Activated CD4-positive, alpha-beta T cell treated with anti-CD3 and anti-CD28 coated beads, Interleukin-2, amount 10 ng/mL, durations not matched to agents 24 days and 14 days (primary cell): ENCODE measurements around the gene PCMTD2. TPM values are rescaled to one million over a fixed set of nuclear protein-coding genes. Genes with fewer than 3 reads are reported as not detected.
"Not testable (repeated sequence)": the region's sequence is repeated elsewhere in the genome, so short reads cannot be mapped to it uniquely, and the experiment has no call there.

Experiments
- DNase-seq: peaks from one replicate; pipeline ENCODE4 v3.0.0; 2022
- H3K27ac Mint-ChIP-seq: one replicate; pipeline ENCODE4 v1.8.0; 2022; ENCODE audit warnings: mild to moderate bottlenecking, mixed read lengths
- H3K27me3 Mint-ChIP-seq: one replicate; pipeline ENCODE4 v1.8.0; 2022; ENCODE audit warnings: mixed read lengths
- H3K36me3 Mint-ChIP-seq: one replicate; pipeline ENCODE4 v1.8.0; 2022; ENCODE audit warnings: low read depth, mild to moderate bottlenecking, mixed read lengths
- H3K4me1 Mint-ChIP-seq: one replicate; pipeline ENCODE4 v1.8.0; 2021; ENCODE audit warnings: mixed read lengths
- H3K4me3 Mint-ChIP-seq: one replicate; pipeline ENCODE4 v1.8.0; 2022; ENCODE audit warnings: mild to moderate bottlenecking, moderate library complexity, mixed read lengths
- H3K9me3 Mint-ChIP-seq: one replicate; pipeline ENCODE4 v1.8.0; 2021; ENCODE audit warnings: mixed read lengths
- intact Hi-C: fragments of 100-400 bp; cut with micrococcal nuclease; formaldehyde crosslinking; loops from one replicate; pipeline ENCODE4 v1.15.1; 2023
- total RNA-seq: library from RNA; stranded (reverse); gene quantifications from 2 replicates; pipeline ENCODE4 v1.2.3, GENCODE V29; 2022

The PCMTD2 gene
- total RNA-seq, 1 donor from 2014 or later: 34.6 TPM

DNA sequence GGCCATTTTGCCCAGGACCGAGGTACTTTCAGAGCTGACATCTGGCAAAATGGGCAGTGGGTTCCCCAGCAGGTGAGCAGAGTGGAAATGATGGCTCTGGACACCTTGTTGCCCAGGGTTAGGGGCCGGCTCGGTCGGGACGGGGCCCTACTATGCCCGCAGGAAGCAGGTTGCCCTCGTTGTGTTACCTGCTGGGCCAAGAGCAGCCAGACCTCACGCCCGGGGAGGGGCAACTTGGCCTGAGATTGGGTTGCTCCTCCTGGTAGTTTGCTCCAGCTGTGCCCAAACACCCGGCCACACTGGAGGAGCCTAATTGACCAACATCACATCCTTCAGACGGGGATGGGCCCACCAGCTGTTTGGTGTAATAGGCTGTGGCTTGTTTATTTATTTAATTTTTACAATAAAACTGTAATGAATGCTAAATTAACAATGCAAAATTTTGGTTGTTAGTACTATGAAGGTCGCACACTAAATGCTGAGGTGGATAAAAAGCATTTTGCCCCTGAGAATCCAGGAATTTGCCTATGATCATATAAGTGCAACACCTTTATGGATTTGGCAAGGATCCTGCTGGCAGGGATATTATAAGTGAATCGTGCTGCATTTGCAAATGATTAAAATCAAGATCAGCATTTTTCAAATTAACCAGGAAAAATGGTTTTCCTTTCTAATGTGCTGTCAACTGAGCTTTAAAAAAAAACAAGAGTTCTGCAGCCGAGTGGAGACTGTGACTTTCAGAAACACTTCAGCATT is 26.6 kb upstream of the PCMTD2 start:
- H3K27ac Mint-ChIP-seq: no peak overlapping the region
- intact Hi-C loops: no loop called here
- no peaks in the 10 kb centered on the region for H3K36me3 Mint-ChIP-seq
- peaks cover 3% of the 10 kb centered on the region for H3K27me3 Mint-ChIP-seq
- H3K9me3 Mint-ChIP-seq: no peaks in the 10 kb centered on the region
- DNase-seq: no peak
- H3K4me3 Mint-ChIP-seq: no peak overlapping the region
- H3K4me1 Mint-ChIP-seq: no peaks in the 10 kb centered on the region

DNA sequence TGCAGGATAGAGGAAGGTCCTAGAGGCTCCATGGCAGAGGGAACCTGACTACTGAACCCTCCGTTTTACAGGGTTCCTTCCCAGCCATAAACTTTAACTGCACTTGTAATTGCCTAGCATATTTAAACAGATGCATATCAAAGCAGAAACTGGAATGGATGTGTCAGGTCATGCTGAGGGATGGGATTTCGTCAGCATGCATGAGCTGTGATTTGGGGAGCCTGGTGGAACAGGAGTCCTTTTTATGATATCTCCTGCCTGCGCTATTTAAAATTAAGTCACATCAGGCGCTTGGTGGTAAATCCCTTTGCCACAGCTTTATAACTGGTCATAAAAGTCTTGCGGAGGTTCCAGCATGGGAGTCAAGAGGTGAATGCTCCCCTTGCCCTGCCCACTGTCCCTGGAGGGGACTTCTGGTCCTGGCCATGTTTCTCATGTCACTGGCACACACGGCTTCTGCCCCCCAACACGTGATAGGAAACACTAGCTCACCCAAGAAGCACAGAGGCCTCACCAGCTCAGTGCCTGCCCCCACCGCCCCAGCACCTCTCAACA is 26.0 kb upstream of the PCMTD2 start:
- H3K27ac Mint-ChIP-seq: no peak overlapping the region
- H3K27me3 Mint-ChIP-seq: peaks cover 3% of the 10 kb centered on the region
- no peaks in the 10 kb centered on the region for H3K4me1 Mint-ChIP-seq
- H3K36me3 Mint-ChIP-seq: no peaks in the 10 kb centered on the region
- intact Hi-C loops: no loop called here
- H3K9me3 Mint-ChIP-seq: no peaks in the 10 kb centered on the region
- H3K4me3 Mint-ChIP-seq: no peak overlapping the region
- DNase-seq: no peak

DNA sequence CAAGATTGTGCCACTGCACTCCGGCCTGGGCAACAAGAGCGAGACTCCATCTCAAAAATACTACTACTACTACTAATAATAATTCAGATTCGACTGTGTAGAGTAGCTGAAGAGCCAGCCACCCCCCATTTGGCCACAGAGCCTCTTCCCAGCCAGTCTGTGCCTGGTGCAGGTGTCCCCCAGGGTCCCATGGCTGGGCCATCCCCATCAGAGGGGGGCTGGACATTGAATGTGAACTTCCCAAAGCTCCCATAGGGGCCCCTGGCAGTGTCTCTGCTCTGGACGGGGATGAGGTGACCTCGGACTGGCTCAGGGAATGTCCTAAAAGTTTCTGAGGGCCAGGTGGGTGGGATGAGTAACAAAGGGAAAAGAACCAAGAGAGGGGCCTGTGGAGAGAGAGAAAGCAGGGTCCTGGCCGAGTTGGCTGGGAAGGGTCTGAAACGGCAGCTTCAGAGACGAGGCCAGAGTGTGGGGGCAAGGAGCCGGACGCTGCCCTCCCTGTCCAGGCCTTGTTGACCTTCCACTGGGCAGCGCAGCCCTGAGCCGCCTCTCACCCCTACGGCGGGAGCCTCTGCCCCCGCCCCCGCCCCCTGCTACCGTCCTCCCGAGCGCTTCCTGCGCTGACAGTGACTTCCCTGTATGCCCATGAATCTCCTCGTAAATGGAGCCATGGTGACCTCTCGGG is 24.9 kb upstream of the PCMTD2 start:
- no peaks in the 10 kb centered on the region for H3K36me3 Mint-ChIP-seq
- H3K9me3 Mint-ChIP-seq: no peaks in the 10 kb centered on the region
- no peak overlapping the region for H3K27ac Mint-ChIP-seq
- no peaks in the 10 kb centered on the region for H3K4me1 Mint-ChIP-seq
- intact Hi-C loops: no loop called here
- no peak overlapping the region for H3K4me3 Mint-ChIP-seq
- H3K27me3 Mint-ChIP-seq: peaks cover 3% of the 10 kb centered on the region
- DNase-seq: no peak

DNA sequence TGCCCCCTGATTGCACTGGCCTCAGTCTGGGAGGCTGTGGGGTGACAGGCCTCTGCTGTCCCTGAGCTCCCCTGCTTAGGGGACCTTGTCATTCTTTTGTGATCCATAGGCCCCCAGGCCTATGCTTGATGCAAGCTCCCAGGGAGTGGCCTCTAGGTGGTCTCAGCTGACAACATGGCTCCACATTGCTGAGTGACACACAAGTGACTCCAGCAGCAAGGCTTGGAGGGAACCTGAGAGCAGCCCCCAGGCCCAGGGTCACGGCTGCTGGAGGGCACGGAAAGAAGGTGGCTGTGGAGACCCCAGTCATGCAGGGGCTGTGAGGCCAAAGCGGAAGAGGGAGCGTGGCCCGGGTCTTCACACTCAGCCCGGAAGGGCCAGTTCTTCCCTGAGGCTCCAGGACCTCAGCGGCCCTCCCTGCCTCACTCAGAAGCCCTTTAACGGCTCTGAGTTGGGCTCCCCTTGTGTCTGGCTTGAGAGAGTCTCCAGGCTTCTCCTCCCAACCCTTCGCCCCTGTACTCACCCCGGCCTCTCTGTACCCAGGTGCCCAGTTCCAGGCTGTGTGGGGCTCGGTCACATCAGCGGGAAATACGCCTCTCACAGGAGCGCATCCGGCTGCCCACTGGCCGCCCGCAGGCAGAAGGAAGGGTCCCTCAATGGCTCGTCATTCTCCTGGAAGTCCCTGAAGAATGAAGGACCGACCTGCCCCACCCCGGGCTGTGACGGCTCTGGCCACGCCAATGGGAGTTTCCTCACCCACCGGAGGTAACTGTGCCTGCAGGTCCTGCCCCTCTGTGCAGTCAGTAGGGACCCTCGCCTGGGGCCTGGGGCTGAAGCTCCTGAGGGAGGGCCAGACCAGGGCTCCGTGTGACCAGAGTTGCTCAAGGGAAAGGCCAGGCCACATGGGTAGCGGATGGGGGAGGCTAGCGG is 23.7 kb upstream of the PCMTD2 start:
- Mint-ChIP-seq H3K27me3 (peaks cover 3% of the 10 kb centered on the region), H3K4me3 (no peak overlapping the region), H3K9me3 (no peaks in the 10 kb centered on the region), H3K4me1 (no peaks in the 10 kb centered on the region), H3K36me3 (no peaks in the 10 kb centered on the region), H3K27ac (no peak overlapping the region)
- intact Hi-C loops: no loop called here
- DNase-seq: no peak

DNA sequence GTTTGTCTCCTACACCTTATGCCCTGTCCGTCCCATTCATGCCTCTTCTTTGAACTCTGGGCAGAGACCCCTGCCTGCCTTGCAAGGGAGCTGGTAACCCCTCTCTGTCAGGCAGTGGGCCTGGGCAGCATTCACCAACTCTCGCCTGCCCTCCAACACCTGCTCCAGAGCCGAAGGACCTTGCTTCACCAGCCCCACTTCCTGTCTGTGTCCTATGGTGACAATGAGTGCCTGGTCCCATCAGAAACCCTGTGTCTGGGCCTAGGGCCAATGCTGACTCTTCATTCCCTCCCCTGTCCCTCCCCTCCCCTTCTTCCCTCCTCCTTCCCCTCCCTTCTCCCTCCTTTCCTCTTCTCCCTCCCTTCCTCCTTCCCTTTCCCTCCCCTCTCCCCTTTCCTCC is 22.8 kb upstream of the PCMTD2 start:
- Mint-ChIP-seq H3K9me3 (no peaks in the 10 kb centered on the region), H3K27me3 (peaks cover 3% of the 10 kb centered on the region), H3K27ac (no peak overlapping the region), H3K4me1 (no peaks in the 10 kb centered on the region), H3K4me3 (no peak overlapping the region), H3K36me3 (no peaks in the 10 kb centered on the region)
- DNase-seq: no peak
- intact Hi-C loops: no loop called here

DNA sequence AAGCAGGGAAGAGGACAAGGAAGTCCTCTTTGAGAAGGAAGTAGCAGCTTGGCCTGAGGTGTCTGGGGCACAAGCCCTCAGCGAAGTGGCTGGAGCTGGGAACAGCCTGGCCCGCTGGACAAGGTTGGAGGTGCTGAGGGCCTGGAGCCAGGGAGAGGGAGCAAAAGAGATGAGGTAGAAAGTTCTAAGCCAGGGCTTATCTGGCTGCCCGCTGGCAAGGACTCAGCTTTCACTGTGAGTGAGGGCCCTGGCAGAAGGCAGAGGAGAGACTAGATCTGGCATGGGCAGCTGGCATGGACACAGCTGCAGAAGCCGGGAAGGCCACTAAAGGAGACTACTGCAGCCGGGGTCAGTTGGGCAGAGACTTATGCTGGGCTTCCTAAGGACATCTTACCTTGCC is 21.8 kb upstream of the PCMTD2 start:
- DNase-seq: no peak
- Mint-ChIP-seq H3K27me3 (no peaks in the 10 kb centered on the region), H3K27ac (no peak overlapping the region), H3K9me3 (no peaks in the 10 kb centered on the region), H3K4me3 (no peak overlapping the region), H3K36me3 (no peaks in the 10 kb centered on the region), H3K4me1 (no peaks in the 10 kb centered on the region)
- intact Hi-C loops: no loop called here

DNA sequence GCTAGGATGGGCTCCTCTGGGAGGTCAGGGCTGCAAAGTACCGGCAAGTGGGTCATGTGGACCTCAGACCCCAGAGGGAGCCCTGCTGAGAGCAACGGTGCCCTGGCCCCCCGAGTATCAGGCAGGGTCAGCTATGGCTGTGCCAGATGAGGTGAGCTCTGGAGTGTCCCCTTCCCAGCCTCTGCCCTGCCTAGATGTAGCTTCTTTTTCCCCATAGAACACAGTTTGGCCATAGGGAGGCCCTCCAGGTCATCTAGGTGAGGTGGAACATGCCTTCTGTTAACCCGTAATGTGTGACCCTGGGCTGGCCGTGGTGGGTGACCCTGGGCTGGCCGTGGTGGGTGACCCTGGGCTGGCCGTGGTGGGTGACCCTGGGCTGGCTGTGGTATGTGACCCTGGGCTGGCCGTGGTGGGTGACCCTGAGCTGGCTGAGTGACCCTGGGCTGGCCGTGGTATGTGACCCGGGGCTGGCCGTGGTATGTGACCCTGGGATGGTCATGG is 21.2 kb upstream of the PCMTD2 start:
- Mint-ChIP-seq H3K9me3 (no peaks in the 10 kb centered on the region), H3K4me1 (no peaks in the 10 kb centered on the region), H3K4me3 (no peak overlapping the region), H3K27me3 (no peaks in the 10 kb centered on the region), H3K27ac (no peak overlapping the region), H3K36me3 (no peaks in the 10 kb centered on the region)
- intact Hi-C loops: no loop called here
- no peak for DNase-seq

DNA sequence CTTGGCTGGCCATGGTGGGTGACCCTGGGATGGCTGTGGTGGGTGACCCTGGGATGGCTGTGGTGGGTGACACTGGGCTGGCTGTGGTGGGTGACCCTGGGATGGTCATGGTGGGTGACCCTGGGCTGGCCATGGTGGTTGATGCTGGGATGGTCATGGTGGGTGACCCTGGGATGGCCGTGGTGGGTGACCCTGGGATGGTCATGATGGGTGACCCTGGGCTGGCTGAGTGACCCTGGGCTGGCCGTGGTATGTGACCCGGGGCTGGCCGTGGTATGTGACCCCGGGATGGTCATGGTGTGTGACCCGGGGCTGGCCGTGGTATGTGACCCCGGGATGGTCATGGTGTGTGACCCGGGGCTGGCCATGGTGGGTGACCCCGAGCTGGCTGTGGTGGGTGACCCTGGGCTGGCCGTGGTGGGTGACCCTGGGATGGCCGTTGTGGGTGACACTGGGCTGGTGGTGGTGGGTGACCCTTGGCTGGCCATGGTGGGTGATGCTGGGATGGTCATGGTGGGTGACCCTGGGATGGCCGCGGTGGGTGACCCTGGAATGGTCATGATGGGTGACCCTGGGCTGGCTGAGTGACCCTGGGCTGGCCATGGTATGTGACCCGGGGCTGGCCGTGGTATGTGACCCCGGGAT is 20.5 kb upstream of the PCMTD2 start:
- DNase-seq, H3K36me3 Mint-ChIP-seq, H3K27ac Mint-ChIP-seq, H3K4me3 Mint-ChIP-seq, H3K27me3 Mint-ChIP-seq, H3K4me1 Mint-ChIP-seq, intact Hi-C loops, H3K9me3 Mint-ChIP-seq: not testable (repeated sequence)

DNA sequence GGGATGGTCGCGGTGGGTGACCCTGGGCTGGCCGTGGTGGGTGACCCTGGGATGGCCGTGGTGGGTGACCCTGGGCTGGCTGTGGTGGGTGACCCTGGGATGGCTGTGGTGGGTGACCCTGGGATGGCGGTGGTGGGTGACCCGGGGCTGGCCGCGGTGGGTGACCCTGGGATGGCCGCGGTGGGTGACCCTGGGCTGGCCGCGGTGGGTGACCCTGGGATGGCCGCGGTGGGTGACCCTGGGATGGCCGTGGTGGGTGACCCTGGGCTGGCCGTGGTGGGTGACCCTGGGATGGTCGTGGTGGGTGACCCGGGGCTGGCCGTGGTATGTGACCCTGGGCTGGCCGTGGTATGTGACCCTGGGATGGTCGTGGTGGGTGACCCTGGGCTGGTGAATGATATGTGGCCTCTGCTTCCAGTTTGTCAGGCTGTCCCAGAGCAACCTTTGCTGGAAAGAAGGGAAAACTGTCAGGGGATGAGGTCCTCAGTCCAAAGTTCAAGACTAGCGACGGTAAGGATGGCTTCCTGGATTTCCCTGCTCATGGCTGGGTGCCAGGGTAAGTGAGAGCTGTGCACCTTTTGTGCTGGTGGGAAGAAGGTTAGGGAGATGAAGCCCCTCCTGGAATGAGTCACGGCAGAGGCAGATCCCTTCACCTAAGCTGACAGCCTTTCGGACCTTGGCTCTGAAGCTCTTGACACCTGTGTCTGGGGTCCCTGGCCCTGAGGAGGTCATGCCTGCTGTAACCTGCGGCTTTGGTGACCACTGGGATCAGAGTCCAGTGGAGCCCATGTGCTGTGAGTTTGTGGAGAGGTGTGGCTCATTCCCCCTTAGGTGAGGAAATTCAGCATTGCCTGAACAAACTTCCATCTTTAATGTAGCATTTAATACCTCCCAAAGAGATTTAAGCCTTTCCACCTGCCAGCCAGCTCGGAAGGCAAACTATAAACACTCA is 19.1 kb upstream of the PCMTD2 start:
- Mint-ChIP-seq H3K27ac (no peak overlapping the region), H3K36me3 (no peaks in the 10 kb centered on the region)

DNA sequence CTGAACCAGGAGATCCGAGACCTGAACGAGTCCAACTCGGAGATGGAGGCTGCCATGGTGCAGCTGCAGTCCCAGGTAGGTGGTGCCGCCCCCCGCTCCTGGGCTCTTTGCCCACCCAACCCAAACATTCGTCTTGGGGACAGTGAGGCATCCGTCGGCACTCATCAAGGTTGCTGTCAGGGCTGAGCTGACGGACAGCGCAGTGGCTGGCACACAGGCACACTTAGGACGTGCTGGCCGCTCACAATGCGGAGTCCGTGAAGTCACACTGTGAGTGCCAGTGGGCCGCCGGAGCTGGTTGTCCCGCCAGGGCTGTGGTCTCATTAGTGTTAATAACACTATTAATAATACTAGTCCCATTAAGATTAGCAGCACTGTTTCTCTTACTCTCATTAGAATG is 18.2 kb upstream of the PCMTD2 start:
- Mint-ChIP-seq H3K27me3 (no peaks in the 10 kb centered on the region), H3K27ac (no peak overlapping the region), H3K36me3 (no peaks in the 10 kb centered on the region), H3K4me1 (no peaks in the 10 kb centered on the region), H3K9me3 (no peaks in the 10 kb centered on the region), H3K4me3 (no peak overlapping the region)
- intact Hi-C loops: no loop called here
- DNase-seq: no peak

More for the DNA sequence above, 19.1 kb upstream of the PCMTD2 start:
- DNase-seq: no peak
- H3K9me3 Mint-ChIP-seq: no peaks in the 10 kb centered on the region
- H3K4me3 Mint-ChIP-seq: no peak overlapping the region
- intact Hi-C loops: no loop called here
- no peaks in the 10 kb centered on the region for H3K27me3 Mint-ChIP-seq
- H3K4me1 Mint-ChIP-seq: no peaks in the 10 kb centered on the region

DNA sequence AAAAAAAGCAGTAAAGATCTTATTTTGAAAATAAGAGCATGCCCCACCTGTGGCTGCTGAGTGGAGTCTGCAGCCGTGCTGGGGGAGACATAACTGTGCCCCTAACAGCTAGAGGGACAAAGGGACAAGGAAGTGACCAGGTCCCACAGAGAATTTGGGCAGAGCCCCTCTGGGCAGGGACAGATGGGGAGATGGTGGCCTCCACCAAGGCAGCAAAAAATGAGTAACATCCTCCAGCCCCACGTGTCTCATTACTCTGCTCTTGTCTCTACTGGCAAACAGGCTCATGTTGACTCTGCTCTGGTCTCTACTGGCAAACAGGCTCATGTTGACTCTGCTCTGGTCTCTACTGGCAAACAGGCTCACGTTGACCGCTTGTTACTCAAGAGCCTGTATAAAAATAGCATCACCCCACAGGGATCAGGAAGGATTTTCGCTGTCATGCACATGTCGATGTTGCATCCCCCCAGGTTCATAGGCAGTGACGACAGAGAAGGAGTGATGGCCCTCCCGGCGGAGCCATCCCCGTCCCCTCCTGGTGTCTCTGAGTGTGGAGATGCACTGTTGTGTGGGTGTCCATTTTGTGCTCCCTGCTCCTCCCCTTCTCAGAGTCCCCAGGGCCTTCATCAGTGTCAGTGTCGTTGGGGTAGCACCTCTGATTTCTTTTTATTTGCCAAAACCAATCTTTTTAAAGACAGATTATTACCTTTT is 17.3 kb upstream of the PCMTD2 start:
- H3K27ac Mint-ChIP-seq: no peak overlapping the region
- no peaks in the 10 kb centered on the region for H3K27me3 Mint-ChIP-seq
- H3K9me3 Mint-ChIP-seq: no peaks in the 10 kb centered on the region
- no peaks in the 10 kb centered on the region for H3K36me3 Mint-ChIP-seq
- no peak overlapping the region for H3K4me3 Mint-ChIP-seq
- intact Hi-C loops: no loop called here
- no peak for DNase-seq
- no peaks in the 10 kb centered on the region for H3K4me1 Mint-ChIP-seq

DNA sequence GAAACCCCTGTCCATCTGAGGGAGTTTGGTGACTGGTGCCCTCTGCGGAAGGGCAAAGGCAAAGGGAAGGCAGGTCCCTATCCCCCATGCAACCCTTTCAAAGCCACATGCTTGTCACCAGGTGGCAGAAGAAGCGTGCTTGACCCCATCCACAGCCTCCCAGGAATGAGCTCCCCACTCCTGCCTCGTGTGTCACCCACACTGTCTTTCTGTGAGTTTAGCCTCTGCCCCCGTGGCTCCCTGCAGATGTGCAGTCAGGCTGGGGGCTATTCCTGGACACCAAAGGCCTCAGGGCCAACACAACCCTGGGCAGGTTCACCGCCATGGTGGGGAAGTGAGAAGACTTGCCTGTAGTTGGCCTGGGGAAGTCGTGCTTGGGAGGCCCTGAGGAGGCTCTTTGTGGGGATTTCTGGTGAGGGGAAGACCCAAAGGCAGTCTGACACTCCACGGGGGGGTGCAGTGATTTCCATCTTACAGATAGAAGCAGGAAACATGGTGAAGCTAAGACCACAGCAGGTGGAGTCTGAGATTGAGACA is 16.6 kb upstream of the PCMTD2 start:
- no peak for DNase-seq
- no peak overlapping the region for H3K27ac Mint-ChIP-seq
- no peak overlapping the region for H3K4me3 Mint-ChIP-seq
- no peaks in the 10 kb centered on the region for H3K36me3 Mint-ChIP-seq
- H3K4me1 Mint-ChIP-seq: no peaks in the 10 kb centered on the region
- H3K27me3 Mint-ChIP-seq: no peaks in the 10 kb centered on the region
- H3K9me3 Mint-ChIP-seq: no peaks in the 10 kb centered on the region
- intact Hi-C loops: no loop called here
